Measurements from ENCODE around the gene JARID2.

DNA sequence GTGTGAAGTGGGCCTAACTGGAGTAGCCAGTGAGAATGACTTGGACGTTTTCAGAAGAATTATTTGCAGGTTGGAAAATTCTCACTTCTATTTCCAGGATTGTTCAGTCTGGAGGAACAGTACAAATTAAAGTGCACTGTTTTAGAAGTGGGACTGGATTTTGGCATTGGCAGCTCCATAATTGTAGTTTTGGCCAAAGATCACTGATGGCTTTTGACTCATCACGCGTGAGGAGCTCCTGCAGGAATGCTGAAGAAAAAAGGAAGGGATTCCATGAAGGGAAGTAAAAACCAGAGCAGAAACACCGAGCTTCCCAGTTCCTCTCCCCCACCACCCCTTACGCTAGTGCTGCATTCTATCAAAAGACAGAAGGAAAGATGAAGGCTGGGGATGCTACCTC, 103.5 kb downstream of the JARID2 start:
- TF ChIP-seq, protein P1, sequence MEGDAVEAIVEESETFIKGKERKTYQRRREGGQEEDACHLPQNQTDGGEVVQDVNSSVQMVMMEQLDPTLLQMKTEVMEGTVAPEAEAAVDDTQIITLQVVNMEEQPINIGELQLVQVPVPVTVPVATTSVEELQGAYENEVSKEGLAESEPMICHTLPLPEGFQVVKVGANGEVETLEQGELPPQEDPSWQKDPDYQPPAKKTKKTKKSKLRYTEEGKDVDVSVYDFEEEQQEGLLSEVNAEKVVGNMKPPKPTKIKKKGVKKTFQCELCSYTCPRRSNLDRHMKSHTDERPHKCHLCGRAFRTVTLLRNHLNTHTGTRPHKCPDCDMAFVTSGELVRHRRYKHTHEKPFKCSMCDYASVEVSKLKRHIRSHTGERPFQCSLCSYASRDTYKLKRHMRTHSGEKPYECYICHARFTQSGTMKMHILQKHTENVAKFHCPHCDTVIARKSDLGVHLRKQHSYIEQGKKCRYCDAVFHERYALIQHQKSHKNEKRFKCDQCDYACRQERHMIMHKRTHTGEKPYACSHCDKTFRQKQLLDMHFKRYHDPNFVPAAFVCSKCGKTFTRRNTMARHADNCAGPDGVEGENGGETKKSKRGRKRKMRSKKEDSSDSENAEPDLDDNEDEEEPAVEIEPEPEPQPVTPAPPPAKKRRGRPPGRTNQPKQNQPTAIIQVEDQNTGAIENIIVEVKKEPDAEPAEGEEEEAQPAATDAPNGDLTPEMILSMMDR (IDR thresholded peaks at IDR 0.05) = no peak
- TF ChIP-seq POLR2A (IDR thresholded peaks at IDR 0.05) = no peak
